HG02623 (cell line): ENCODE measurements around the gene SLC16A14.
"Not testable (repeated sequence)": the region's sequence is repeated elsewhere in the genome, so short reads cannot be mapped to it uniquely, and the experiment has no call there.

ENCODE experiments used
- ATAC-seq: cut with Tn5 transposase; IDR thresholded peaks from one replicate; pipeline ENCODE4 v1.9.1; 2021; ENCODE audit warnings: moderate library complexity; ENCODE audit not compliant: unreplicated experiment

The SLC16A14 gene, protein sequence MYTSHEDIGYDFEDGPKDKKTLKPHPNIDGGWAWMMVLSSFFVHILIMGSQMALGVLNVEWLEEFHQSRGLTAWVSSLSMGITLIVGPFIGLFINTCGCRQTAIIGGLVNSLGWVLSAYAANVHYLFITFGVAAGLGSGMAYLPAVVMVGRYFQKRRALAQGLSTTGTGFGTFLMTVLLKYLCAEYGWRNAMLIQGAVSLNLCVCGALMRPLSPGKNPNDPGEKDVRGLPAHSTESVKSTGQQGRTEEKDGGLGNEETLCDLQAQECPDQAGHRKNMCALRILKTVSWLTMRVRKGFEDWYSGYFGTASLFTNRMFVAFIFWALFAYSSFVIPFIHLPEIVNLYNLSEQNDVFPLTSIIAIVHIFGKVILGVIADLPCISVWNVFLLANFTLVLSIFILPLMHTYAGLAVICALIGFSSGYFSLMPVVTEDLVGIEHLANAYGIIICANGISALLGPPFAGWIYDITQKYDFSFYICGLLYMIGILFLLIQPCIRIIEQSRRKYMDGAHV

DNA sequence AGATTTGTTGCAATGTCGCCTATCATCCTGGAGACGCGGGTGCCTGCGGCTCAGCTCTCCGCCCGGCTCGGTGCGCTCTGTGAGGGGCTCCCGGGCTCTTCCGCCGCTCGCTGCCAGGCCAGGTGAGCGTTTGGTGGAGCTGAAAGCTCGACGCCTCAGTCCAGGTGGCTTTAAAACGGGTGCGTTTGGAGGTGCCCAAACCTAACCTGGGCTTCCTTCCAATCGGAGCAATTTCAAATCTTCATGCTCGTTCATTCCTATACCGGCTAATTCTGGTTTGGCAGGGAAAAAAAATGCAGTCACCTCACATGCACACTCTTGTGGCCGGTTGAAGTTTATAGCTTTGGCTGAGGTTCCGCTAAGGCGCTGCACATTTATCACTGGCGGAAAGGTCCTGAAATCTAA lies at the start of gene SLC16A14:
Gene SLC16A14 (minus strand): TSS at position 274 of the 405 bp plus-strand sequence. CDS start 9,572 bp downstream, outside the sequence.
- ATAC-seq = no peak

DNA sequence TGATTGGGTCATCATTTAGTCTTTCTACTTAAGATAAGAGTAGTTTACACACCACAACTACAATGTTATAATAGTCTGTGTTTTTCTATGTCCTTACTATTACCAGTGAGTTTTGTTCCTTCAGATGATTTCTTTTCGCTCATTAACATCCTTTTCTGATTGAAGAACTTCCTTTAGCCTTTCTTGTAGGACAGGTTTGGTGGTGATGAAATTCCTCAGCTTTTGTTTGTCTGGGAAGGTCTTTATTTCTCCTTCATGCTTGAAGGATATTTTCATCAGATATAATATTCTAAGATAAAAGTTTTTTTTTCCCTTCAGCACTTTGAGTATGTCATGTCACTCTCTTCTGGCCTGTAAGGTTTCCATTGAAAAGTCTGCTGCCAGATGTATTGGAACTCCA lies 38.0 kb upstream of the SLC16A14 start:
- ATAC-seq = no peak

DNA sequence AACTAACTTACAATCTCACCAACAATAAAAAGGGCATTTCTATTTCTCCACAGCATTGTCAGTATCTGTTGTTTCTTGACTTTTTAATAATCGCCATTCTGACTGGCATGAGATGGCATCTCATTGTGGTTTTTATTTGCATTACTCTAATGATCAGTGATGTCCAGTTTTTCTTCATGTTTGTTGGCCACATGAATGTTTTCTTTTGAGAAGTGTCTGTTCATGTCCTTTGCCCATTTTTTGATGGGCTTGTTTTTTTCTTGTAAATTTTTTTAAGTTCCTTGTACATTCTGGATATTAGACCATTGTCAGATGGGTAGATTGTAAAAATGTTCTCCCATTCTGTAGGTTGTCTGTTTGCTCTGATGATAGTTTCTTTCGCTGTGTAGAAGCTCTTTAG lies 33.2 kb upstream of the SLC16A14 start:
- not testable (repeated sequence) for ATAC-seq

DNA sequence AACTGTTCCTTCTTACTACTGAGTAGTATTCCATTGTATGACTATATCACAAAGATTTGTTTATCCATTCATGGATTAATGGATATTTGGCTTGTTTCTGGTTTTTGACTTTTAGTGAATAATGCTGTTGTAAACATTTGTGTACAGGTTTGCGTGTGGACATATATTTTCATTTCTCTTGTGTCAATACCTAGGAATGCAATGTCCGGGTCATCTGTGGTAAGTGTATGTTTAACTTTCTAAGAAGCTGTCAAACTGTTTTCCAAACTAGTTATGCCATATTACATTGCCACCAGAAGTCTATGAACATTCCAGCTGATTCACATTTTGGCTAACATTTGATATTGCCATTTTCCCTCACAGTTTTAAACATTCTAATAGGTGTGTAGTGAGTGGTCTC lies 29.1 kb upstream of the SLC16A14 start:
- no peak for ATAC-seq

DNA sequence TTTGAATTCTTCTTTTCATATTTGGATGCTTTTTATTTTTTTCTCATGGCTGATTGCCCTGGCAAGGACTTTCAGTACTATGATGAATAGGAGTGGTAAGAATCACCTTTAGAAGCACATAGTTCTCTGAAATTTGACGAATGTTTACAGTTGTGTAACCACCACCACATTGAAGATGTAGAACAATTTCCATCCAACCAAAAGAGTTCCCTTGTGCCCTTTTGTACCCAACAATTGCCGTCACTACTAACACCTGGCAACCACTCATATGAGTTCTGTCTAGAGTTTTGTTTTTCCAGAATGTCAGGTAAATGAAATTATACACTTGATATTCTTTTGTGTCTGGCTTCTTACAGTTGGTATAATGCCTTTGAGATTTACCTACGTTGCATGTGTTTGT lies 28.7 kb upstream of the SLC16A14 start:
- ATAC-seq = no peak

DNA sequence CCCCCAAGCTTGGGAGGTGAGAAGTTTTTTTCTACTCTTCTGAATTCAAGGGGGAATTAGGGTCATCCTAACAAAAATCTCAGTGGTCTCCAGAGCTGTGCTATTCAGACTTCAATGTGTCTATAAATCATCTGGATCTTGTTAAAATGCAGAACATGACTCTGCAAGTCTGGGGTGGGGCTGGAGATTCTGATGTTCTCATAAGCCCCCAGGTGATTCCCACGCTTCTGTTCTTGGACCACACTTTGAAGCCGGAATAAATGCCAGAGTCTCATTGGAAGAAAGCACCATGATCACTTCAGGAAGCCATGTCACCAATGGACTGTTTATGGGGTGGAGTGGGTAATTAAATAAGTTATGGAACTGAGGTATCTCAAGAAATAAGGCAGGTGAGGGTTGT lies 22.2 kb upstream of the SLC16A14 start:
- ATAC-seq = no peak

DNA sequence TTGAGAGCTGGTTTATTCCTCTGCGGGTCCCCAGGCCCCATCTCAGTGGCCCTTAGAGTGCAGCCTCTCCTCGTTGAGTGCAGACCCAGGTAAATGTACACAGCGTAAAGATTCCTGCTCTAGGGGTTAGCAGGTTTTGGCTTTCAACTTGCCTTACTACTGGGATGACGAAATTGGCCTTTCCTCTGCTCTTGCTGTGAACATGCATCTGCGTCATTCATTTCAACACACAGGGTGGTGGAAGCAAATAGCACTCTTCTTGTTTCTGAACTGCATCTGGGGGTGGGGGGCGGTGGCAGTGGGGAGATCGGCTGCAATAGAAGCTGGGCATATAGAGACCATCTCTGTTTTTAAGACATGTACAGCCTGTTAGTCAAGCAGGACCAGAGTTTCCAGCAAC lies 16.5 kb upstream of the SLC16A14 start:
- no peak for ATAC-seq

DNA sequence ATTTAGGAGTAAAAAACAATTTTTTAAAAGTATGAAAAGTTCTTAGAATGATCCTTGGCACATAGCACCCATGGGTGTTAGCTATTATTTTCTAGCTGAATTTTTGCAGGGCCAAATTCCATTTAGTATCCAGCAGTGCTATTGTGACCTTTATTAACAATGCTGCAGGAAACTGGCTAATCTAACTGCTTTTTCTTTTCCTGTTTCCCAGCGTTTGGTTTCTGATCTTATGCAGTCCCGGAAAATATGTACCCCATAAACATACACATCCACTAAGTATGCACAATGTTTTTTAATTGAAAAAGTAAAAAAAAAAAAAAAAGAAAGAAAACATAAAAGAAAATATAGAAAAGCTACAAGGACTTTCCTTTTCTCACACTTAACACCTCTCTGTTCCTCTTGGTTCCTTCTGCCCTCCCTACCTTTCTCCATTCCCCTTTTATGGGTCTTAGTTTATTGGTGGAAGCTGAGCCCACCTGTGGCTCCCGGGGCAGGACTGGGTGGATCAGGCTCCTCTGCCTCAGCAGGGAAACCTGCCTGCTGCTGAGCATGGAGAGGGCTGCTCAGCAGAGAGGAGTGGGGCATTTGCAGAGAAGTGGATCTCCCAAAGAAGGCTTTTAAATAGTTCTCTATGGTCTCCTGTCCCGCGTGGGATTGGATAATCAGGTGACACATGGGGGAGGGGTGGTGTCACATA lies 9.3 kb upstream of the SLC16A14 start:
- no peak for ATAC-seq

DNA sequence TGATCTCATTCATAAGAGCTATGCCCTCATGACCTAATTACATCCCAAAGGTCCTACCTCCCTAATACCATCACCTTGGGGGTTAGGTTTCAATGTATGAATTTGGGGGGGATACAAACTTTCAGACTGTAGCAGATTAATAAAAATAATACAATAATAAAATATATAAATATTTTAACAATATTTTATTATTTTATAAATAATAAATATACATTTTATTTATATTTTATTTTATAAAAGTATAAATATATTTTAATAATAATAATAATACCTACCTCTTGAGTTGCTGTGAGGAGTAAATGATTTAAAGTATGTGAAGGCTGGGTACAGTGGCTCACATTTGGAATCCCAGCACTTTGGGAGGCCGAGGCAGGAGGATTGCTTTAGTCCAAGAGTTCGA lies 8.1 kb upstream of the SLC16A14 start:
- no peak for ATAC-seq

DNA sequence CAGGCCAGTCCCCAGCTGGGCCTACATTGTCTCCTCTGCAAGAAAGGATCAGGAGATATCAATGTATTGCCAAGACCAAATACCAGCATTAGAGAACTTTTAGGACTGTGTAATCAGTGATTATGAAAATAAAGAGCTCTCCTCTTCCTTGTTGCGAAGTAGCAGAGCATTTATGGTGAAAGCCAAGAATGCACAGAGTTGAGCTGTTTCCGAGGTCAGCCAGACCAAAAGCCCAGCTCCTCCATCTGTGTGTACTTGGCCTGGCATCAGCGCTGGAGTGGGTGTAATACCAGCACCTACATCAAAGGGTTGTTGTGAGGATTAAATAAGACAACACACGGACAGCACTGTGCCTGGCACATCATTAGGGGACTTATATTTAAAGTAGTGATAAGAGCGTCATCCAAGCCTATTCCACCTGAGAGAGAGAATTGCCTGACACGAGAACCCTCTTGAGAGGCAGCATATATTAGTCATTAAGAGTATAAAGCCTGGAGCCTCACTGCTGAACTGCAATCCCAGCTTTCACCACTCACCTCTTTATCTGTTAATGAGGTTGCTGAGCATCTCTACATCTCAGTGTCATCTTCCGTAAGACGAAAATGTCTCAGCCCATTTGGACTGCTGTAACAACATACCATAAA lies 7.4 kb upstream of the SLC16A14 start:
- no peak for ATAC-seq

DNA sequence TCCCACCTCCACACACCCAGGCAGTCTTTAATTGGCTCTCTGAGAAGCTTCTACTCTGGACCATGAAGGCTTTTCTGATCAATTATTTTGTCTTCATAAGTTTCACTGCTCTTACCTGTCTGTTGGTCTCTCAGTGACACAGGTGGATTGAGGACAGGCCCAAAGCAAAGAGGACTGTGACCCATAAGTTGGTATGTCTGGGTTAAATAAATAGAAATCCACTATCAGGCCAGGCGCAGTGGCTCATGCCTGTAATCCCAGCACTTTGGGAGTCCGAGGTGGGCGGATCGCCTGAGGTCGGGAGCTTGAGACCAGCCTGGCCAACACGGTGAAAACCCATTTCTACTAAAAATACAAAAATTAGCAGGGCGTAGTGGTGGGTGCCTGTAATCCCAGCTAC lies 2.7 kb upstream of the SLC16A14 start:
- no peak for ATAC-seq

DNA sequence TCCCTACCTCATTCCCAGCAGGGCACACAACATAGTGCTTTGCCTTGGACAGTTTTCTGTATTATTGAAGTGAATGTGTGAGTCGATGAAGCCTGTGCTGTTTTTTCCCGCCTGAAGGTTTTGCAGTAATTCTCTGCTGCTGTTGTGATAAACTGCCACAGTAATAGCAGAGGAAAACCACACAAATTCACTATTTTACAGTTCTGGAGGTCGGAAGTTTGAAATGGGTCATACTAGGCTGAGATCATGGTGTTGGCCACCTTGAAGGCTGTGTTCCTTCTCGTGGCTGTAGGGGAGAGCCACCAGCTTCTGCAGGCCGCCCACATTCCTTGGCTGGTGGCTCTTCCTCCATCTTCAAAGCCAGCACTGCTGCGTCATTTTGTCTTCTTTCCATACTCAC lies 678 bp upstream of the SLC16A14 start:
- ATAC-seq = no peak

DNA sequence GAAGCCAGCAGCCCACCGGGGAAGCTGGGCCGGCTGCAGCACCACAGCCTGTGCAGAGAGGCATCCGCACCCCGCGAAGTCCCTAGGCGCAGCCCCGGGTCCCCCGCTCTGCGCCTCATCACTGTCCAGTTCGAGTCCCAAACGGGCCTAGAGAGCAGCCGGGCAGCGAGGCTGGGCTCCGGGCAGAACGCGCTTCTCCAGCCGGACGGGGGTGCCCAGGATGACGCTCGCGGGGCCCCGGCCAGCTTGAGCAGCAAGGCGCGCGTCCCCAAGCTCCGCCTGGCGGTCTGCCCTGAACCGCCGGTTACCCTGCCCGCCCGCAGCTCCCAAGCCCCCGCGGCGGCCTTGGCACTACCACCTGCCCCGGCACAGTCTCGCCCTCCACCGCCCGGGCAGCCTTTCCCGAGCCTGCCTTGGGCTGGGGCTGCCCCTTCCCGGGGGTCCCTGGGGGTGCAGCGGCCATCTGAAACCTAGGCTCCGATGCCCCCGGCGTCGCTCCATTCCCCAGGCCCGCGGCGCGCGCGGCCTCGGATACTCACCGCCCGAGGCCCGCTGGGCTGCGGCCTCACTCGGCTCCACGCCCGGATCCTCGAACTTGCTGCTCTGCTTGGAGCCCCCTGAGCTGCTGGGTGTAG lies 591 bp downstream of the SLC16A14 start:
- ATAC-seq = no peak

DNA sequence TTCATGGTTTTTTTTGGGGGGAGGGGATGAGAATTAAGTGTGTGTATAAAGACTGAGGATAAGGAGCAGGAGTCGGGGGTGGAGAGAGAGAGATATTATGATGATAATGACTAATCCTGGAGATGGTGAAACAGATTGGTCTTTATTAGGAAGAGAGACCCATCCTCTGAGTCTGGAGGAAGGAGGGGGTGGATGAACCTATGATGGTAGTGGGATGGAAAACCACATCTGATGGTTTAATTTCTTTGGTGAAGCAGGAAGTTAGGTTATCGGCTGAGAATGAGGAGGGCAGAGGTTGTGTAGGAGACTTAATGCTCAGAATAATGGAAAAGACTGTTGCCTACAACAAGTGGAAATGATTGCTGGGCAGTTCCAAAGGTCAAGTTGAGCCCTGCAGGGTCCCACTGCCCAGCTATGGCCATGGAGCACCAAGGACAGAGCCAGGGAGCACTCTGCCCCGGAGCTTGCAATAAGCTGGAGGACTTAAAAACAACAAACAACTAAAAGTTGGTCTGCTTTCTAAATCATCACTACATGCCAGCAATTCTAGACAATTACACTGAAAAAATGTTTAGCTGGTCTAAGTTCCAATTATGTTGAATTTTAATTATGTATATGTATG lies 7.9 kb downstream of the SLC16A14 start:
- ATAC-seq = no peak

DNA sequence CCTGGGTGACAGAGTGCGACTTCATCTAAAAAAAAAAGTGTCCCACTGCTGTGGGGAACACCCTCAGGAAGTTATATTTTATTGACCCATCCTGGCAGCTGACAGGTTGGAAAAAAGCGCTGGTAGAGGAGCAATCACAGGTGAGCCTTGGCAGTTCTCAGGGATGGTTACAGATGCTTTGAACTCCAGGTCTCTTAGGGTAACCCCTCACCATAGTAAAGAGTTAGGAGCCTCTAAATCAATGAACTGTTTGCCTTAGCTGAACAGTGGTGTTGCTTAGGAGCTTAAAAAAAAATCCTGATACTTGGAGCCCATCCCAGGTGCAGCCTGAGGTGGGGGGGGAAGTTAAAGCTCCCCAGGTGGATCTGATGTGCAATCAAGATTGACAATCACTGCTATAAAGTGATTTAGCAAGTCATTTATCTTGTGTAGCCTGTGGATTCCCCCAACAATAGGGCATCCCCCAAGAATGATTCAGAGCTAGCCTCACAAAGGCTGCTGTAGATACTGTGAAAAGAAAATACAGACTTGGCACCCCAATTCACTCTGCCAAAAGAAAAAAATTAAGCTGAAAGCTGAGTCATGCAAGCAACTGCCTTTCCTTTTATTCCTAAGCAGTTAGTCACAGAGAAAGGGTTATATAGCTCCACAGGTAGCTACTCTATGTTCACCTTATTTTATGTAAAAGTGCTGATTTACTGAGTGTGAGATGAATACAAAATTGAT lies 14.8 kb downstream of the SLC16A14 start:
- ATAC-seq = no peak

DNA sequence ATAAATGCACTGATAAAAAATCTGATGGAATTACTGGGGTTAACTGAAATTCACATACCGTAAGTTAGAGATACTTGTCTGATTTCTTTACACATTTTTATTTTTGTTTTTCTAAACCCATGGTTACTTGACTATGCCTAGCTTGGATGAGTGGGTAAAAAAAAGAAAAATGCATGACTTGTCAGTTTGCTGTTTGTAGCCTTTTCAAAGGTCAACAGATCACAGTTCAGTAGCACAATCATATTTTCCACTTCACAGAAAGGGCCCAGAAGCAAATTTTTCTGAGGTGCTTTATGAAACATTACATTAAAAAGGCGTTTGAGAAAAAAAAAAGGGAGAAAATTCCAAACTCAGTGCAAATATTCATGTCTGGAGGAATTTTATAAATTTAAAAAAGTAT lies 16.4 kb downstream of the SLC16A14 start:
- no peak for ATAC-seq

DNA sequence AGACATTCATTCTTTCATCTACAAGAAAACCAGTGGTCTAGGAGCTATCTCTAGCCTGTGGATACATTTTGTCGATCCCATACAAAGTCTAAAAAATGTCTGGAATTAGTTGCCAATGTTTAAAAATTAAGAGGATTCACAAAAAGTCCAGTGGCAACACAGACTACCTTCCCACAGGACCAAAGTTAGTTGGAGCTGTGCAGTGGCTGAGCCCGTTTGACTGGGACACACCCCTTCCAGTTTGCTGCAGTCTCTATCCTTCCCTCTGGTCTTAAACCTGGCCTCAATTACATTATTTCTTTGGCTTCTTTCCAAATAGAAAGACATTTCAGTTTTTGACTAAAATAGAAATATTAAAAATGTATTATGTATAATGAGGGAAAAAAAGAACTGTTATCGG lies 18.6 kb downstream of the SLC16A14 start:
- ATAC-seq = no peak

DNA sequence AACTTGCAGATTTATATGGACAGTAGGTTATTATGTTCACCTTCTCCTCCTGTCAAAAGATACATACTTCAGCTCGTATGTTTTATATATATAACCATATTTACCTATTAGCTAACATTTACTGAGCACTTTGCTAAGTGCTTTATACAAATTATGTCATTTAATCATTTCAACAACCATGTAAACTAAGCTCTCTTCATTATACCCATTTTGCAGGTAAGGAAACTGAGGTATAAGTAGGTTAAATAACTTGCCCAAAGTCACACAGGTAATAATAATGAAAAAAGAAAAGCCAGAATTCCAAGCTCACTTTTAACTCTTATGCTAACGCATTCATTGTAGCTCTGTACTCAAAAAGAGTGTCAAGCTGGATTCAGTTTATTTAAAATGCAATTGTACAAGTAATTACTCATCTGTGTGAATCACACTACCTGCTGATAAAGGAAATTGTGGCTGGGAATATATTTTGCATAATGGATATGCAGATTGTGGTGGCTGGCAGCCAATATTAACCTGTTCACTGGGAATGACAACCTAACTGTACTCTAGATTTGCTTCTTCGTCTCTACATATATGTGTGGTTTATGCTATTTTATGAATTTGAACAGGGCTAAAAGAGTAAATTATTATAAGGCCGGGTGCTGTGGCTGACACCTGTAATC lies 20.6 kb downstream of the SLC16A14 start:
- ATAC-seq = no peak

DNA sequence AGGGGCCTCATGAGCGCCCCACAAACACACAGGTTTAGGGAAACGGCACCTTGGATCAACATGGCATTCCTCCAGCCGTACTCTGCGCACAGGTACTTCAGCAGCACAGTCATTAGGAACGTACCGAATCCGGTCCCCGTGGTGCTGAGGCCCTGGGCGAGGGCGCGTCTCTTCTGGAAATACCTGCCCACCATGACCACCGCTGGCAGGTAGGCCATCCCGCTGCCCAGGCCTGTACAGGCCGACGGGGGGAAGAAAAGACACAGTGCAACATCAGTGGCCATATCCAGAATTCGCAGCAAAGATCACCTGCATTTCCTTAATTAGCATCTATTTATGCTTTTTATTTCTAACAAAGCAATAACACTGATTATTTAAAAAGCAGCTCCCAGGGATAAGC lies 22.2 kb downstream of the SLC16A14 start:
- ATAC-seq = no peak

DNA sequence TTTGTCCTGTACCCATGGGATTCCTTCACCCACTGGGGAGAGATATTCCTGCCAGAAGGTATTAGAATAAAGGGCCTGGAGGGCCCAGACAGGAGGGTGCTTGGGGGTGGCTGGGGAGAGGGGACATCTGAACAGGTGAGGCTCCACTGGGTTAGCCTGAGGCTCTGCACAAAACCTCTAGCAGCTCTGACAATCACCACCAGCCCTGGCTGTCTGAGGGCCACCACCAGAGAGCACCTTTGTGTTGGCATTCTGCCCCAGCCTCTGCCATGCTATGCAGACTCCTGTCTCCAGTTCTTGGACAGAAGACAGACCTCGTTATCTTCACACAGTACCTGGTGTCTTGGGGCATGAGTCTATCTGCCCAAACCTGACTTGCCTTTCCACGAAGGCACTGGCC lies 25.3 kb downstream of the SLC16A14 start:
- ATAC-seq = no peak
